Activated naive CD8-positive, alpha-beta T cell treated with anti-CD3 and anti-CD28 coated beads, Interleukin-2, amount 10 ng/mL, durations not matched to agents 7 days and 5 days (primary cell): ENCODE results near the gene TCEANC. TPM values are rescaled to one million over a fixed set of nuclear protein-coding genes. Genes with fewer than 3 reads are reported as not detected.

ENCODE experiments used
- ATAC-seq: fragments of 150-1000 bp; cut with Tn5 transposase; one replicate; pipeline ENCODE4 v1.10.0; 2021; ENCODE audit warnings: low read depth, moderate library complexity
- POLR2A ChIA-PET: fragments of 350-600 bp; sonication (Branson Sonifier 250); formaldehyde crosslinking; loops from one replicate; lab custom pipeline; 2021; ENCODE audit warnings: antibody characterized with exemption; lab: Charles Lee
- DNase-seq: peaks from one replicate; pipeline ENCODE4 v3.0.0; 2021
- H3K27ac Mint-ChIP-seq: one replicate; pipeline ENCODE4 v1.8.0; 2022; ENCODE audit warnings: mild to moderate bottlenecking, mixed read lengths
- H3K27me3 Mint-ChIP-seq: one replicate; pipeline ENCODE4 v1.8.0; 2022; ENCODE audit warnings: mild to moderate bottlenecking, moderate library complexity, mixed read lengths
- H3K36me3 Mint-ChIP-seq: one replicate; pipeline ENCODE4 v1.8.0; 2021; ENCODE audit warnings: mild to moderate bottlenecking, mixed read lengths
- H3K4me1 Mint-ChIP-seq: one replicate; pipeline ENCODE4 v1.8.0; 2021; ENCODE audit warnings: mixed read lengths
- H3K4me3 Mint-ChIP-seq: one replicate; pipeline ENCODE4 v1.8.0; 2022; ENCODE audit warnings: mild to moderate bottlenecking, moderate library complexity, mixed read lengths
- H3K9me3 Mint-ChIP-seq: one replicate; pipeline ENCODE4 v1.8.0; 2021; ENCODE audit warnings: mixed read lengths
- total RNA-seq, 2 experiments: library from RNA; stranded (reverse); gene quantifications; one replicate each; pipeline ENCODE4 v1.2.3, GENCODE V29; 2021

The TCEANC gene
- total RNA-seq, 2 experiments from 2014 or later = 6.2 TPM

GRCh38 chrX:13699183-13699826 is 46.4 kb downstream of the TCEANC start:
- Mint-ChIP-seq H3K36me3 (peaks cover 8% of the 10 kb centered on the region), H3K4me1 (peaks cover 24% of the 10 kb centered on the region), H3K27me3 (no peaks in the 10 kb centered on the region), H3K4me3 (no peak overlapping the region), H3K27ac (no peak overlapping the region), H3K9me3 (no peaks in the 10 kb centered on the region)
- no peak for DNase-seq
- POLR2A ChIA-PET = interaction anchor here (0.7 kb wide), 1 partner anchor 21 kb away, joined by 3 read pairs; no protein-coding TSS in a partner anchor
- ATAC-seq = no peak

- Mint-ChIP-seq H3K9me3 (no peaks in the 10 kb centered on the region), H3K27me3 (no peaks in the 10 kb centered on the region), H3K27ac (no peak overlapping the region), H3K36me3 (peaks cover 9% of the 10 kb centered on the region), H3K4me3 (no peak overlapping the region), H3K4me1 (peaks cover 21% of the 10 kb centered on the region)
- DNase-seq (no peak), ATAC-seq (no peak)
- POLR2A ChIA-PET = no interaction called here
Measured at GRCh38 chrX:13700380-13700779, 47.4 kb downstream of the TCEANC start.

GRCh38 chrX:13702111-13702789 is 49.3 kb downstream of the TCEANC start:
- peaks cover 12% of the 10 kb centered on the region for H3K36me3 Mint-ChIP-seq

GRCh38 chrX:13703135-13703534 is 50.2 kb downstream of the TCEANC start:
- POLR2A ChIA-PET = no interaction called here
- H3K27me3 Mint-ChIP-seq = no peaks in the 10 kb centered on the region
- ATAC-seq (no peak), DNase-seq (no peak)
- H3K9me3 Mint-ChIP-seq = no peaks in the 10 kb centered on the region
- peaks cover 21% of the 10 kb centered on the region for H3K4me1 Mint-ChIP-seq
- H3K4me3 Mint-ChIP-seq = no peak overlapping the region
- H3K36me3 Mint-ChIP-seq = peaks cover 15% of the 10 kb centered on the region
- no peak overlapping the region for H3K27ac Mint-ChIP-seq

More at GRCh38 chrX:13702111-13702789, 49.3 kb downstream of the TCEANC start:
- POLR2A ChIA-PET = interaction anchor here (0.6 kb wide), 1 partner anchor 90 kb away, joined by 3 read pairs; no protein-coding TSS in a partner anchor
- Mint-ChIP-seq H3K27ac (peak overlapping the region; percentile 37), H3K27me3 (no peaks in the 10 kb centered on the region), H3K9me3 (no peaks in the 10 kb centered on the region), H3K4me3 (no peak overlapping the region), H3K4me1 (peaks cover 22% of the 10 kb centered on the region)
- ATAC-seq = no peak
- no peak for DNase-seq

- POLR2A ChIA-PET = no interaction called here
- H3K4me3 Mint-ChIP-seq = no peak overlapping the region
- no peaks in the 10 kb centered on the region for H3K9me3 Mint-ChIP-seq
- peaks cover 15% of the 10 kb centered on the region for H3K36me3 Mint-ChIP-seq
- H3K4me1 Mint-ChIP-seq = peaks cover 21% of the 10 kb centered on the region
- no peak for ATAC-seq
- no peaks in the 10 kb centered on the region for H3K27me3 Mint-ChIP-seq
- DNase-seq = no peak
- no peak overlapping the region for H3K27ac Mint-ChIP-seq
Measured at GRCh38 chrX:13703589-13703988, 50.6 kb downstream of the TCEANC start.

GRCh38 chrX:13711141-13711540 is 58.2 kb downstream of the TCEANC start:
- H3K36me3 Mint-ChIP-seq = peaks cover 19% of the 10 kb centered on the region
- H3K27me3 Mint-ChIP-seq = no peaks in the 10 kb centered on the region
- POLR2A ChIA-PET = no interaction called here
- DNase-seq = no peak
- no peaks in the 10 kb centered on the region for H3K9me3 Mint-ChIP-seq
- H3K4me3 Mint-ChIP-seq = no peak overlapping the region
- ATAC-seq = no peak
- no peaks in the 10 kb centered on the region for H3K4me1 Mint-ChIP-seq
- no peak overlapping the region for H3K27ac Mint-ChIP-seq

Other genes starting within 250 kb of the TCEANC start
- gene EGFL6, start 83.5 kb upstream of the TCEANC start, total RNA-seq = 10 to 100 TPM; 17.6 to 18.1 TPM
- 10 to 100 TPM; 13.4 to 18.3 TPM for gene RAB9A, start 36.0 kb downstream of the TCEANC start, total RNA-seq
- 10 to 100 TPM; 29.9 to 33.0 TPM for gene TRAPPC2, start 81.5 kb downstream of the TCEANC start, total RNA-seq
- gene OFD1, start 81.6 kb downstream of the TCEANC start, total RNA-seq = 10 to 100 TPM; 84.9 to 86.1 TPM
- gene GPM6B, start 164.0 kb downstream of the TCEANC start, total RNA-seq = not detected